Ishikawa (cell line): ENCODE measurements around the gene MED4.

Experiments used
- CEBPB ChIP-seq: IDR thresholded peaks from 2 replicates; pipeline ENCODE4 v1.6.1; 2012
- EGR1 ChIP-seq: IDR thresholded peaks from 2 replicates; pipeline ENCODE4 v1.6.1; 2012
- EP300 ChIP-seq: IDR thresholded peaks from 2 replicates; pipeline ENCODE4 v1.6.1; 2012; ENCODE audit warnings: borderline replicate concordance
- FOXM1 ChIP-seq: IDR thresholded peaks from 2 replicates; pipeline ENCODE4 v1.6.1; 2012; ENCODE audit warnings: low read depth, borderline replicate concordance
- MAX ChIP-seq: IDR thresholded peaks from 2 replicates; pipeline ENCODE4 v1.6.1; 2012
- NFIC ChIP-seq: IDR thresholded peaks from 2 replicates; pipeline ENCODE4 v1.6.1; 2012
- RAD21 ChIP-seq: IDR thresholded peaks from 2 replicates; pipeline ENCODE4 v1.6.1; 2012; ENCODE audit warnings: low read depth
- REST ChIP-seq: IDR thresholded peaks from 2 replicates; pipeline ENCODE4 v1.6.1; 2012; ENCODE audit warnings: low read depth, mild to moderate bottlenecking
- TAF1 ChIP-seq: IDR thresholded peaks from 2 replicates; pipeline ENCODE4 v1.6.1; 2012; ENCODE audit warnings: low read depth, mild to moderate bottlenecking
- TCF12 ChIP-seq: IDR thresholded peaks from 2 replicates; pipeline ENCODE4 v1.6.1; 2012; ENCODE audit warnings: low read depth
- TEAD4 ChIP-seq: IDR thresholded peaks from 2 replicates; pipeline ENCODE4 v1.6.1; 2012
- USF1 ChIP-seq: IDR thresholded peaks from 2 replicates; pipeline ENCODE4 v1.6.1; 2012
- YY1 ChIP-seq: IDR thresholded peaks from 2 replicates; pipeline ENCODE4 v1.6.1; 2012; ENCODE audit warnings: low read depth
- ZBTB7A ChIP-seq: IDR thresholded peaks from 2 replicates; pipeline ENCODE4 v1.6.1; 2012; ENCODE audit warnings: low read depth

GRCh38 chr13:48097793-48098192 is 2.9 kb upstream of the MED4 start:
- no peak for TF ChIP-seq RAD21
- no peak for TF ChIP-seq EGR1
- TF ChIP-seq REST, result no peak
- no peak for TF ChIP-seq EP300
- TF ChIP-seq FOXM1, result no peak
- TF ChIP-seq CEBPB, result no peak
- TF ChIP-seq TAF1, result no peak
- TF ChIP-seq MAX, result no peak
- no peak for TF ChIP-seq NFIC
- no peak for TF ChIP-seq YY1
- no peak for TF ChIP-seq TEAD4
- TF ChIP-seq USF1, result no peak
- no peak for TF ChIP-seq ZBTB7A
- TF ChIP-seq TCF12, result no peak
